Thyroid gland (tissue), 4 donors: Measurements from ENCODE around the gene TALDO1.

ENCODE experiments used
- CTCF ChIP-seq, 6 experiments: fragments of 200-600 bp in 3 of 6; fragments of 450-650 bp in 3 of 6; sonication (generic) in 3 of 6; IDR thresholded peaks; one replicate each; pipeline ENCODE4 v1.5.1; 2016 to 2019; ENCODE audit warnings: antibody characterized with exemption in 6 of 6, mild to moderate bottlenecking in 2 of 6, inconsistent platforms in 1 of 6, moderate library complexity in 1 of 6
- POLR2A ChIP-seq, 2 donors: fragments of 450-650 bp; IDR thresholded peaks; one replicate each; pipeline ENCODE4 v1.6.1; 2017; ENCODE audit warnings: antibody characterized with exemption in 2 of 2, mild to moderate bottlenecking in 2 of 2, moderate library complexity in 1 of 2

- TF ChIP-seq CTCF (IDR thresholded peaks at IDR 0.05) (no peak), POLR2A (IDR thresholded peaks at IDR 0.05) (no peak)
Measured at GRCh38 chr11:728901-729491, 18.3 kb upstream of the TALDO1 start.
